H1 (cell line): ENCODE data around the gene IKZF1.

ENCODE experiments used
- ASH2L ChIP-seq: fragments of 200-600, 300-600 bp; sonication (generic); IDR thresholded peaks from one replicate; pipeline ENCODE4 v1.7.1; 2017; ENCODE audit warnings: low read length
- BACH1 ChIP-seq: IDR thresholded peaks from 2 replicates; pipeline ENCODE4 v1.6.1; 2012; ENCODE audit warnings: low read length, improper control_type of control experiment
- BCL11A ChIP-seq, 2 experiments: IDR thresholded peaks; one replicate each; pipeline ENCODE4 v1.6.1; 2011; ENCODE audit warnings: low read depth in 2 of 2, low read length in 2 of 2, mild to moderate bottlenecking in 2 of 2
- CREB1 ChIP-seq: IDR thresholded peaks from 2 replicates; pipeline ENCODE4 v1.6.1; 2012; ENCODE audit warnings: inconsistent platforms
- CTCF ChIP-seq, 3 experiments: IDR thresholded peaks; 1 replicate in 2 of 3; 2 replicates in 1 of 3; pipeline versions ENCODE4 v1.5.1 to v1.6.1; 2011; ENCODE audit warnings: low read length in 3 of 3, mild to moderate bottlenecking in 3 of 3, inconsistent platforms in 2 of 3, low read depth in 1 of 3, moderate library complexity in 1 of 3; ENCODE audit not compliant: insufficient read depth in 1 of 3; ENCODE audit errors: control extremely low read depth in 1 of 3
- GTF2F1 ChIP-seq: IDR thresholded peaks from 2 replicates; pipeline ENCODE4 v1.6.1; 2012; ENCODE audit warnings: low read depth, low read length, improper control_type of control experiment, borderline replicate concordance
- MAFK ChIP-seq: IDR thresholded peaks from 2 replicates; pipeline ENCODE4 v1.6.1; 2012; ENCODE audit warnings: low read depth, mild to moderate bottlenecking, improper control_type of control experiment, low read length
- PHF8 ChIP-seq: fragments of 200-600 bp; sonication (generic); conservative IDR thresholded peaks from 2 replicates; pipeline ENCODE4 v1.7.1; 2012; ENCODE audit warnings: low read depth, mild to moderate bottlenecking, inconsistent platforms, low read length, moderate library complexity
- POLR2A ChIP-seq, 2 experiments: IDR thresholded peaks; 1 replicate in 1 of 2; 2 replicates in 1 of 2; pipeline ENCODE4 v1.6.1; 2011; ENCODE audit warnings: low read depth in 2 of 2, low read length in 2 of 2, mild to moderate bottlenecking in 2 of 2; ENCODE audit errors: control extremely low read depth in 1 of 2
- TEAD4 ChIP-seq: IDR thresholded peaks from 2 replicates; pipeline ENCODE4 v1.6.1; 2012; ENCODE audit warnings: low read depth, low read length, inconsistent platforms, mixed read lengths
- USF2 ChIP-seq: IDR thresholded peaks from 2 replicates; pipeline ENCODE4 v1.6.1; 2011; ENCODE audit warnings: low read length, improper control_type of control experiment

- no peak for TF ChIP-seq CREB1
- no peak for TF ChIP-seq MAFK
- no peak for TF ChIP-seq CTCF (IDR thresholded peaks at IDR 0.05; ENCODE audit: control extremely low read depth in 1 of 3, insufficient read depth in 1 of 3, low read depth in 1 of 3, low read length in 3 of 3)
- TF ChIP-seq BACH1, result no peak
- no peak for TF ChIP-seq ASH2L
- TF ChIP-seq POLR2A (IDR thresholded peaks at IDR 0.05; ENCODE audit: control extremely low read depth in 1 of 2, low read depth in 2 of 2, low read length in 2 of 2), result no peak
- TF ChIP-seq TEAD4, result no peak
- TF ChIP-seq USF2, result no peak
- TF ChIP-seq PHF8, result no peak
- no peak for TF ChIP-seq BCL11A (IDR thresholded peaks at IDR 0.05; ENCODE audit: low read depth in 2 of 2, low read length in 2 of 2)
- no peak for TF ChIP-seq GTF2F1
Measured at GRCh38 chr7:50436133-50436806, 131.8 kb downstream of the IKZF1 start.
